GM21529 (cell line): Measurements from ENCODE around the gene HJV.
"Not testable (repeated sequence)": the region's sequence is repeated elsewhere in the genome, so short reads cannot be mapped to it uniquely, and the experiment has no call there.

Source experiments
- ATAC-seq: cut with Tn5 transposase; IDR thresholded peaks from one replicate; pipeline ENCODE4 v1.9.1; 2021; ENCODE audit not compliant: unreplicated experiment

The HJV gene, protein sequence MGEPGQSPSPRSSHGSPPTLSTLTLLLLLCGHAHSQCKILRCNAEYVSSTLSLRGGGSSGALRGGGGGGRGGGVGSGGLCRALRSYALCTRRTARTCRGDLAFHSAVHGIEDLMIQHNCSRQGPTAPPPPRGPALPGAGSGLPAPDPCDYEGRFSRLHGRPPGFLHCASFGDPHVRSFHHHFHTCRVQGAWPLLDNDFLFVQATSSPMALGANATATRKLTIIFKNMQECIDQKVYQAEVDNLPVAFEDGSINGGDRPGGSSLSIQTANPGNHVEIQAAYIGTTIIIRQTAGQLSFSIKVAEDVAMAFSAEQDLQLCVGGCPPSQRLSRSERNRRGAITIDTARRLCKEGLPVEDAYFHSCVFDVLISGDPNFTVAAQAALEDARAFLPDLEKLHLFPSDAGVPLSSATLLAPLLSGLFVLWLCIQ

DNA sequence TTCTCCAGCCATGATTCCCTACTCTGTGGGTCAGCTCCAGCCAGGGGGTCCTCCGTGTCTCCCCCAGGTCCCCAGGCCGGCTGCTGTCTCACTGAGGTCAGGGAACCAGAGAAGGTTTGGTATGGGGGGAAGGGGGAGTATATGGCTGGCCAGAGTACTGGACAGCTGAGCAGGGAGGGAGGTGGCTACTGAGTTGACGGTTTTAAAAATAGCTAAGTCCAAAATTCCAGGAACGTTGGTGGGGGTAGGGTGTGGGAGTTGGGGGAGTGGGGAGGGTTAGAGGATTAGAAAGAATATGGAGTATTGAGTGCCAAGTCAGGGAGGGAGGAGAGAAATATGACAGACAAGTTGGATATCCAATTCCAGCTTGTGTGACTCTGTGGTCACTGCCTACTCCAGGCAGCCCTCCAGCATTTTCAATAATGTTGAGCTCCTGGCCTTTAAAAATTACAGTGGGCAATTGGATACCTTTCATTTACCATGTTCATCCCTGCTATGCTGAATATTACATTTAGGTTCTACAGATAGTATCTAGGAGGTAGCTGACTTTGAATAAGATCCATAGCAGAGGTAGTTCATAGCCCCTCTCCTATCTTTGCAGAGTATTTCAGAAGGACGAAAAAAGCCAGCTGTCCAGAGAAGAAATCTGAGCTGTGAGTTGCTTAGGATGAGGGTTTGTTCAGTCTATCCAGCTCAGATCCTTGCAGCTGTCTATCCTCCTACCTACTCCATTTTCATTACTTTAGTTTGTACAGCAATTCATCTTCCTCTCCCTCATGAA is at the start of gene HJV:
Gene HJV, minus strand, starts transcription at position 114 of the 781 bp plus-strand sequence. CDS start 1,504 bp downstream, outside the sequence.
- ATAC-seq = no peak

DNA sequence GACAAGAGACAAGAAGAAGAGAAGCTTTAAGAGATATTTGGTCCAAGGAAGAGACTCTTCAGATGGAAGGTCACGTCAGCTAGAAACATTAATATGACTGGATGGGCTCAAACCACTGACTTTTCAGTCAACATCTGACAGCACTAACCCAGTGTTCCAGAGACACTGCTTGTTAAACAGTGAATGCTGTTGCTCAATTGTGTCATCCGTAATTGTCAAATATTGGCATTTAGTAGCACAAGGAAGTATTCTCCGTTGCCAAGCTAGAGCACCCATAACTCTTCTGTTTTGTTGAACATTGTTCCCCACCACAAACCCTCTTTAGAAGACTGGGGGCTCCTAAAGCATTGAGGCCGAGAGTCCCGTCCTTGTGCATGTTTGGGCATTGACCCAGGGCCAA is 37.6 kb upstream of the HJV start:
- ATAC-seq = not testable (repeated sequence)

DNA sequence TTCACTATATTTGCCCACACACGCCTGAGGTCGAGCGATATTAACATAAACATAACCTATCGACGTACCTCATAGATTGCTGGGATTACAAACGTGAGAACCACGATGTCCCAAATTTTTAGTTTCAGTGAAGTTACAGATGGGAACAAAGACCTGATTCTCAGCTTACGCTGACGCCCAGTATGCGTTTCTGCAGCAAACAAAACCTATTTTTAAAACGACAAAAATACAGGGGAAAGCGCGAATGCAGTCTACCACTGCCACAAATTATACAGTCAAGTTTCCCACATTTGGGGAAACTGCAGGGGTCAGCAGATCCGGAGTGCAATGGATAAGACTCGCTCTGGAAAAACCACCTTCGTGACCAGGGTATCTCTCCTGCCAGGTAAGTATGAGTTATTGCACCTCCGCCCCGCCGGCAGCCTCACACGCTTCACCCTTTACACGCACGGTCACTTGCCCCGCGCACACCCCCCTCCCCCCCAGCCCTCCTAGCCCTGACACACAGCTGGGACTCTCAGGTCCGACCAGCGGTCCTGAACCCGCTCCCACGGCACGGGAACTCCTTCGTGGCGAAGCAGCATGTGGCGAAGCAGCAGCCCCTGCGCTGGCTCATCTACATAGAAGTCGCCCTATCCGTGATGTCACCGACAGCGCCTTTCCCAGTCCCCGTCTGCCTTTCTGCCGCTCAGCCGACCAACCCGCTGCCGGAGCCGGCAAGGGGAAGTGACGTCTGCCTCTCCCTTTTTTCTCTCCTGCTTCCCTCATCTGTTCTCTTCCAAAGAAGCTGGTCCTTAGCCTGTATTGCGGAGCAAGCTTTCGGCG is 30.5 kb upstream of the HJV start:
- ATAC-seq = peak; percentile 75

DNA sequence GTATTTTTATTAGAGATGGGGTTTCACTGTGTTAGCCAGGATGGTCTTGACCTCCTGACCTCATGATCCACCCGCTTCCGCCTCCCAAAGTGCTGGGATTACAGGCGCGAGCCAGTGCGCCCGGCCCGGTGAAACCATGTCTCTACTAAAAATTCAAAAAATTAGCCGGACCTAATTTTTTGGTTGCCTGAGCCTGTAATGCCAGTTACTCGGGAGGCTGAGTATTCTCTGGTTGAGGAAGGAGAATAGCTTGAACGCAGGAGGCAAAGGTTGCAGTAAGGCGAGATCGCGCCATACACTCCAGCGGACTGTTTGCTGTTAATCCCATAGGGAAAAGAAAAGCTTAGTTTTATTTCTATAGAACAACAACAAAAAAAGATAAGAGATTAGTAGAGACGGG is 29.9 kb upstream of the HJV start:
- peak; percentile 28 for ATAC-seq

DNA sequence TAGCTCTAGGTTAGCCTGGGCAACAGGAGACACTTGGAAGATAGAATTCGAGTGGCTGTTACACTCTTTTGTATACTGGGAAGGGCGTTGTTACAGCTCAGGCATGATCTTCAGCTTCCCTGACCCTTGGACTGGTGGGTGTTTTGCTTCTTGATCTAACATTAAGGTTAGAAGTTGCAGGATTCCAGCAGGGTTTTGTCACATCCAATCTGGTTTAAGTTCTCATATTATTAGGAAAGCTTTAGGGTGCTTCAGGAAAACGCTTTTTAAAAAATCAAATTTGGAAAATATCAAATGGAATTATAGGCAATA is 29.1 kb upstream of the HJV start:
- not testable (repeated sequence) for ATAC-seq

DNA sequence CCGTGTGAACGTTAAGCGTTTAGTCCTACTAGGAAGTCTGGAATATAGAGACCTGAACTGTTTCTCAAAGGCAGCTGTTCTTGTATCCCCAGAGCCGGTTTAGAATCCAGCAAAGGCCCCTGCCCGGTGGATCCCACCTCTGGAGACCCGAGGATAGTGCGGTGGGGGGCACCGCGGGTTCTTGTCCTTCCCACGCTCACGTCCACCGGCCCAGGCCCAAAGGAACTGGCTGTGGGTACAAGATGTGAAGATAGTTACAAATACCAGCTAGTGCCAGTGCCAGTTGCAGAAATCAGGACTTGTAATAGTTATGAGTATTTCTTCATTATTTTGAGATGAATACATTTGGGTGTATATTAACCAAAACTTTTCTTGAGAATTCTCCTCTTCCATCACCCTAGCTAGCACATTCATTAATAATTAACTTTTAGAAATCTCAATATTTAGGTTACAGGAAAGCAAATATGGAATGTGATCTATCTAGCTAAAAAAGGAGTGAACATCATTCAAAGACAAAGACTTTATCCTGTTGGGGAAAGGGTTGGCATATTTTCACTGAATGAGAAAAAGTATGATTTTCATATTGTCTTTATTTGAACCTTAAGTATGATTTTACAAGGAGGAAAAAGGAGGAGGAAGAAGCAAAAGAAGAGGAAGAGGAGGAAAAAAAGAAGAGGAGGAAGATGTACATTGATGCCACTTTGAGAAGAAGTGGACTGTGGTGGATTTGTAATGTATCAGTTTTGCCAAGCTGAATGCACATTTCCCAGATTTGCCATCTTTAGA is 28.5 kb upstream of the HJV start:
- not testable (repeated sequence) for ATAC-seq

DNA sequence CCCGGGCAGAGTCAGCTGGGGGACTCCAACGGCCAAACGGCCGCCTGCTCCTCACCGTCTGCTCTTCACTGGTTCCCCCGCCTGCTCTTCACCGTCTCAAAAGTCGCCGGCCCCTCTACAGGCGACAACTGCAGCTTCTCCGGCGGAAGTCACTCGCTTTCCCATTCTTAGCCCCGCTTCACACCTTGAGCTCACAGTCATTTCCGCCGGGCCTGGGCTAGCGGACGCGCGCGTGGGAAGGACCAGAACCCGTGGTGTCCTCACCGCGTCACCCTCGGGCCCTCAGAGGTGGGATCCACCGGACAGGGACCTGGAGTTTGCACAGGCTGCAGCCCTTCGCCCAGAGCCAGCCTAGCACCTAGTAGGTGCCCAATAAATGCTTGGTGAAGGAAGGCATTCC is 27.9 kb upstream of the HJV start:
- ATAC-seq = no peak

DNA sequence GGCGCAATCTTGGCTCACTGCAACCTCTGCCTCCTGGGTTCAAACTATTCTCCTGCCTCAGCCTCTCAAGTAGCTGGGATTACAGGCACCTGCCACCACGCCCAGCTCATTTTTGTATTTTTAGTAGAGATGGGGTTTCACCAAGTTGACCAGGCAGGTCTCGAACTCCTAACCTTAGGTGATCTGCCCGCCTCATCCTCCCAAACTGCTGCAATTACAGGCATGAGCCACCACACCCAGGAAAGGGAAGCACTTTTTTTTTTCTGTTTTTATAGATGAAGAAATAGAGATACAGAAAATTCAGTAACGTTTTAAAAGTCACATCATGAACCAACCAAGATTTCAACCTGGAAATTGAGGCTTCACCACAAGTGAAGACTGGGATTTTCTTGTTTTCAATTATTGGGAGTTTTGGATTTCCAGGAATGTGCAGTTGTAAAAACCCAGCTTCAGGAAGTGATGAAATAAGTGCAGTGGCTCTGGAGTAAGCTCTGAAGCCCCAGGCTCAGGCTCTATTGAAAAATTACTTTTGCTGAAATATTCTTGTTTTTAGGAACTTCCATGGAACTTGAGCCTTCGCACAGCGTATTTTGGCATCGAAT is 27.1 kb upstream of the HJV start:
- not testable (repeated sequence) for ATAC-seq

DNA sequence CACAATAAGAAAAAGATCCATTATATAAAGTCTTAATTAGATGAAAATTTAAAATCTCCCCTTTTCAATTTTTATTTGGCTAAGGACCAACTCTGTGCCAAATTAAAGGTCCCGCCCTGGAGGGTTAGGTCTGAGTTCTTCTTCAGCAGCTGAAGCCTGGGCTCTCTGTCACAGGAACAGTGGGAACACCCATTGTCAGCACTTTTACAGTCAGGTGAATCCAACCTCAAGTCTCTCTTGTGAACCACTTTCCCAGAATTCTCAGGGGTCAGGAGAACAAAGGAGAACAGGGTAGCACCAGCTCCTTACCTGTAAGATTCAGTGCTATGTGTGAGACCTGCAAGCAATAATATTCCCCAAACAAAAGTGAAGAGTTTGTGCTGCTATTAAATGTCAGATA is 25.1 kb upstream of the HJV start:
- no peak for ATAC-seq

DNA sequence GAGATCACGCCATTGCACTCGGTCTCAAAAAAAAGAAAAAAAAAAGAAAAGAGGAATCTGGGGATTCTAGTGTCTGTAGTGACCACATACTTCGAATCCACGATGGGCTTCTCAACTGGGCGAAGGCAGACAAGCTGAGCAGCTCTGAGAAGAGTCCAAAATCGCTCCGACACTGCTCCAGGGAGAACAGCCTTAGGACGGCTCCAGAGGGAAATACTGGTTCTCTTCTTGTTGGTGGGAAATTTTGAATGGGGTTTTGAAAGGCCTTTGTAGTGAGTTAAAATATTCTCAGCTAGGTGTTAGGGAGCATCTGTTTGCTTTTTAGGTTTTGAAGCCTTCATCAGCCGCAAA is 18.3 kb upstream of the HJV start:
- no peak for ATAC-seq

DNA sequence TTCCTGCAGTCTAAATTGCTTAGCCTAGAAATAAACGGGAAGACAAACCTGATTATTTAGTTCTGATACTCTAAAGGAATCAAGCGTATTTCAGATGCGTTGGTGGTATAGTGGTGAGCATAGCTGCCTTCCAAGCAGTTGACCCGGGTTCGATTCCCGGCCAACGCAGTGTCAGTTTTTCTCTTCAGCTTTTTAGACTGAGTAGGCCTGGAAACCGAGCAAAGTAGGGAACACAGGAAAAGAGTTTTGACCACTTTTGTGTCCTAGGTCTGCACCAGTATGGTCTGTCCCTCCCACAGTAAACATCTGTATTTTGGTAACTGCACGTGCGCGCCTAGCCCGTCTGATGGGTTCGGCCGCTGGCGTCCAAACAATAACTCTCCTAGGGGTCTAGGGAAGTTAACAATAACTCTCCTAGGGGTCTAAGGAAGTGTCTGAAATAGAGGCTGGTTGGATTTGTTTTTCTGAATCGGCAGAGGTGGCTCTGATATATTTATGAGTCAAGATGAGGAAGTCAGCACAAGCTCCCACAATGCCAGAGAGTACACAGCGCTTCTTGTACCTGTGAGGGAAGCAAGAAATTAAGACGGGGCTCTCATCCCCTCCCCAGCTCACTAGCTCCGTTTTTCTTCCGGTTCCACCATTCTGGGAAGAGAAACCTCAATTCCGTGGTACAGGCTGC is 15.6 kb upstream of the HJV start:
- ATAC-seq = peak; percentile 28

DNA sequence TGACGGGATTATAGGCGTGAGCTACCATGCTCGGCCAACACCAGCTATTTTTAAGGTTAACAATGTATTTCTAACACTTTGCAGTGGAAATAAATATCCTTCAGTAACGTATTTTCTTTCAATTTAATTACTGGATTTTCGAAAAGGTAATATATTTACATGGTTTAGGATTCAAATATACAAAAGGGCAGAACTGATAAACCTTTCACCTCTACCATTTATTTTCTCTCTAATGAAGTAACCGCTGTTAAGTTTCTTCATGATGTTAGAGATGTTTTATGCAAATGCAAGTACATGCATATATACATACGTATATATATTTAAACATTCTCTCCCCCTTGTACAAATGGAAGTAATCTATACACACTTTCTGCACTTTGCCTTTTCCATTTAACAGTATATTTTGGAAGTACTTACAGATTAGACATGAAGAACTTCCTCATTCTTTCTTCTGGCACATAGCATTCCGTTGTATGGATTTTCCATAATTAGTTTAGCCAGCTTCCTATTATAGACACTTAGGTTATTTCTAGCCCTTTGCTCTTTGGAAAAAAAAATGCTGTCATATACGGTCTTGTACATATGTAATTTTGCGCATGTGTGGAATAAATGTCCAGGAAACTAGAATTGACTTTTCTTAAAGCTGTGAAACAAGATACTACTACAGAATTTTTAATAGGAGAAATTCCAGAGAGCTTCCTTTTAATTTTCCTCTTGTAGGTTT is 14.9 kb upstream of the HJV start:
- no peak for ATAC-seq

DNA sequence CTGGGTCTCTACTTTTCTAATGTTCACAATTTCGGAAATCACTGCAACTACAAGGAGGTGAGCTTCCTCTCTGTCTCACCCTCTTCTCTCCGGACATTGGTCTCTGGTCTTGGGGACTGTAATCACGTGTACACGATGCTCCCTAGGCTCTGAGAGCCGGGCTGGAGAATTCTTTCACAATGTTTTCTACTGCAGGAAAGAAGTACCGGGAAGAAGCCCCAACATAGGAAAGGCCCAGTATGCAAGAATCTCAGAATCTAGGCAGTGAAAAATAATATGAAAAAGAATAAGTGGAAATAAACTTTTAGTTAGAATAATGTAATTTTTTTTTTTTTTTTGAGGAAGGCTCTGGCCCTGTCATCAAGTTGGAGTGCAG is 13.5 kb upstream of the HJV start:
- ATAC-seq = no peak

DNA sequence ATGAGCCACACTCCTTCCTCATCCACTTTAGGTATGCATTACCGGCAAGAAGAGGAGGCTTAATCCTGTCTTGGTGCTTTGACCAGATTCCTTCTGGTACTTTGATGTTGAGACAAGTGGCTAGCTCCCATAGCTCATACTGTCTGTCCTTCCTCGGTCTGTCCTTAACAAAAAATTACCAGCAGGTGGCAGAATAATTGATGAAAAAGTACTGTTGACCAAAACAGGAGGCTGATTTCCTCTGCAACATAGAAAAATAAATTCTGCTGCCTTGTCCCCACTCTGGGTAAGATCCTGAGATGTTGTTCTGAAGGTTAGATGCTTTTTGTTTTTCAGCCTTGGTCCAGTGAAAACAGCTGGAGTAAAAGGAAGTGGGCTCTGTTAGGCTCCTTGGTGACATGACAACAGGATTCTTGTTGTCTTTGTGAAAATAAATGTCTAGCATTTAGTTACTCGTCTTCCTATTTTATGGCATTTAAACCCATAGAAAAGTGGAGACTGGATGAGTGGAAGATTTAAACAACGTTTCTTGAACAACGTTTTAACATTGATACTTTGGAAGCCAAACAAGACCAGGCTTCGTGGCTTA is 11.2 kb upstream of the HJV start:
- ATAC-seq = no peak

DNA sequence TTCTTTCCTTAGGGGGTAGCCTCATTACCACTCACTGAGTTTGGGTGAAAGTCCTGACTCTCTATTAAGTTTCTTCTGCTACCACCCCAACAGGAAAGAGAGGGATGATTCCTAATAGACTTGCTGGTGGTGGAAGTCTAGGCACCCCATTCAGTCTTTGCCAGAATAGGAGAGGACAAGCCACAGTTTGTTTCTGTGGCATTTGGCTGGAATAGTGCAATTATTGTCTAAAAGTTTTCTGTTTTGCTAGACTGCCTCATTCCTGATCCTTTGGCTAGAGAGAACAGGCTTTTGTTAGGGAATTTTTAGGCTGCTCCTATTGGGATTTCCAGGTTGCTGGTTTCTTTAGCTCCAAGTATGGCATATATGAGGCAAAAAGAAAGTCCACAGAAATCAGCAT is 9.9 kb upstream of the HJV start:
- no peak for ATAC-seq

DNA sequence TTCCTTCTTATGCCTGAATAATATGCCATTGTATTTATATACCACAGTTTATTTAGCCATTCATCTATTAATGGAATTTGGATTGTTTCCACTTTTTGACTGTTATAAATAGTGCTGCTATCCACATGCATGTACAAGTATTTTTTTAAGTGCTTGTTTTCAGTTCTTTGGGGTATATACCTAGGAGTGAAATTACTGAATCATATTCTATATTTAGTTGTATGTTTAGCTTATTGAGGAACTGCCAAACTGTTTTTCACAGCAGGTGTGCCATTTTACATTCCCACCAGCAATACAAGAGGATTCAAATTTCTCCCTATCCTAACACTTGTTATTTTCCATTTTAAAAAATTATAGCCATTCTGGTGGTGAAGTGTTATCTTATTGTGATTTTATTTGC is 7.6 kb upstream of the HJV start:
- no peak for ATAC-seq

DNA sequence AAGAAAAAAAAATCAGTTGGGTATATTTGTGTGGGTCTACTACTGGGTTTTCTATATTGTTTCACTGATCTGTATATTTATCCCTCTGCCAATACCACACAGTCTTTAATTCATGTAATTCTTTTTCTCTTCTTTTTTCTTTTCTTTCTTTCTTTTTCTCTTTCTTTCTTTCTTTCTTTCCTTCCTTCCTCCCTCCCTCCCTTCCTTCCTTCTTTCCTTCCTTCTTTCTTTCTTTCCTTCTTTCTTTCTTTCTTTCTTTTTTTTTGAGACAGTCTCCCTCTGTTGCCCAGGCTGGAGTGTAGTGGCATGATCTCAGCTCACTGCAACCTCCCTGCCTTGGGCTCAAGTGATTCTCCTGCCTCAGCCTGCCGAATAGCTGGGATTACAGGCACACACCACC is 5.1 kb upstream of the HJV start:
- ATAC-seq = not testable (repeated sequence)

DNA sequence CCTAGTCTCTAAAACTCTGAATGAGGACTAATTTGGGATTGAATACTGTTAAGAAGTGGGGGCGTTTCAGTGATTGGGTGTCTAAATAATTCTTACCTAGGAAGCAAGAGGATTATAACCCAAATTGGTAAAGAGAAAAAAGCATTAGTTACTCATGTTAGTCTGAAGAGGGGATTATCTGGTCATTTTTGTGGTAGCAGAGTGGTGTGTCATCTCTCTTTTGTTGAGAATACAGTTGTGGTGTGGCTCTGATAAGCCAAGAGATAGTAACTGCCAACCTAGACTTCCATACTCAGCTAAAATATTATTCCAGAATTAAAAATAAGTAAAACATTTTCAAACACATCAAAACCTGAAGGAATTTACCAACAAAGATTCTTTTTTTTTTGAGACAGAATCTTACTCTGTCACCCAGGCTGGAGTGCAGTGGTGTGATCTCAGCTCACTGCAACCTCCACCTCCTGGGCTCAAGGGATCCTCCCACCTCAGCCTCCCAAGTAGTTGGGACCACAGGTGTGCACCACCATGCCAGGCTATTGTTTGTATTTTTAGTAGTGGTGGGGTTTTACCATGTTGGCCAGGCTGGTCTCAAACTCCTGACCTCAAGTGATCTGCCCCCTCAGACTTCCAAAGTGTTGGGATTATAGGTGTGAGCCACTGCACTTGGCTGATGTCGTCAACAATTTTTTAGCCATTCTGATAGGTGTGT is 4.4 kb upstream of the HJV start:
- ATAC-seq = not testable (repeated sequence)
